GM21447 (cell line): ENCODE measurements around the gene MYO1H.

ENCODE experiments used
- ATAC-seq: cut with Tn5 transposase; IDR thresholded peaks from one replicate; pipeline ENCODE4 v1.9.1; 2021; ENCODE audit not compliant: unreplicated experiment

MYO1H gene

GRCh38 chr12:109488051-109488665 is 140.5 kb downstream of the MYO1H start:
- ATAC-seq: no peak

- ATAC-seq: no peak
Measured at GRCh38 chr12:109489016-109489954, 141.6 kb downstream of the MYO1H start.

- ATAC-seq: no peak
Measured at GRCh38 chr12:109489955-109490565, 142.4 kb downstream of the MYO1H start.

- no peak for ATAC-seq
Measured at GRCh38 chr12:109491671-109492070, 144.0 kb downstream of the MYO1H start.

- ATAC-seq: no peak
Measured at GRCh38 chr12:109492371-109492770, 144.7 kb downstream of the MYO1H start.

GRCh38 chr12:109493090-109493489 is 145.4 kb downstream of the MYO1H start:
- ATAC-seq: no peak

GRCh38 chr12:109493938-109494337 is 146.2 kb downstream of the MYO1H start:
- ATAC-seq: no peak

GRCh38 chr12:109494348-109494881 is 146.7 kb downstream of the MYO1H start:
- no peak for ATAC-seq

- no peak for ATAC-seq
Measured at GRCh38 chr12:109495012-109495411, 147.3 kb downstream of the MYO1H start.

- ATAC-seq: no peak
Measured at GRCh38 chr12:109496306-109496705, 148.6 kb downstream of the MYO1H start.

GRCh38 chr12:109497675-109498074 is 150.0 kb downstream of the MYO1H start:
- ATAC-seq: no peak
